H9 (cell line): ENCODE data around the gene CTNNA1. TPM values are rescaled to one million over a fixed set of nuclear protein-coding genes. Genes with fewer than 3 reads are reported as not detected.
A peak's percentile ranks its signal among the peaks of the same experiment; 100 is the strongest.

Experiments used
- DNase-seq: peaks from one replicate; pipeline ENCODE4 v3.0.0-alpha.2; 2017
- H2AFZ ChIP-seq: one replicate; pipeline ENCODE4 v1.6.1; 2013; ENCODE audit warnings: mild to moderate bottlenecking, low read length, control low read depth, moderate library complexity
- H2AK5ac ChIP-seq: 2 replicates; pipeline ENCODE4 v1.6.1; 2013; ENCODE audit warnings: low read length, control low read depth, mixed read lengths; ENCODE audit not compliant: insufficient read length
- H2BK120ac ChIP-seq: one replicate; pipeline ENCODE4 v1.6.1; 2013; ENCODE audit warnings: low read depth, mild to moderate bottlenecking, low read length, control low read depth, inconsistent platforms; ENCODE audit not compliant: poor library complexity, severe bottlenecking
- H2BK12ac ChIP-seq: 2 replicates; pipeline ENCODE4 v1.6.1; 2013; ENCODE audit warnings: low read length, control low read depth, mixed read lengths, low read depth; ENCODE audit not compliant: insufficient read length
- H2BK15ac ChIP-seq: 2 replicates; pipeline ENCODE4 v1.6.1; 2013; ENCODE audit warnings: low read depth, low read length, control low read depth
- H2BK20ac ChIP-seq: one replicate; pipeline ENCODE4 v1.6.1; 2013; ENCODE audit warnings: low read depth, mild to moderate bottlenecking, low read length, control low read depth, inconsistent platforms; ENCODE audit not compliant: poor library complexity, severe bottlenecking
- H2BK5ac ChIP-seq: 2 replicates; pipeline ENCODE4 v1.6.1; 2013; ENCODE audit warnings: low read length, control low read depth, mixed read lengths; ENCODE audit not compliant: insufficient read length
- H3K14ac ChIP-seq: 2 replicates; pipeline ENCODE4 v1.6.1; 2013; ENCODE audit warnings: low read length, control low read depth; ENCODE audit not compliant: insufficient read depth
- H3K18ac ChIP-seq: 2 replicates; pipeline ENCODE4 v1.6.1; 2013; ENCODE audit warnings: low read depth, mild to moderate bottlenecking, mixed read lengths, low read length, control low read depth; ENCODE audit not compliant: insufficient read length
- H3K23ac ChIP-seq: 2 replicates; pipeline ENCODE4 v1.6.1; 2013; ENCODE audit warnings: low read length, control low read depth, mixed read lengths, low read depth; ENCODE audit not compliant: insufficient read length
- H3K23me2 ChIP-seq: 2 replicates; pipeline ENCODE4 v1.6.1; 2013; ENCODE audit warnings: low read depth, mild to moderate bottlenecking, mixed read lengths, low read length, control low read depth; ENCODE audit not compliant: insufficient read length, poor library complexity, severe bottlenecking
- H3K27ac ChIP-seq: 2 replicates; pipeline ENCODE4 v1.5.1; 2013; ENCODE audit warnings: low read length, control low read depth, mixed read lengths, low read depth; ENCODE audit not compliant: insufficient read length
- H3K27me3 ChIP-seq: 2 replicates; pipeline ENCODE4 v1.6.1; 2013; ENCODE audit warnings: low read length, control low read depth, inconsistent platforms; ENCODE audit not compliant: insufficient read depth
- H3K4ac ChIP-seq: 2 replicates; pipeline ENCODE4 v1.6.1; 2013; ENCODE audit warnings: low read depth, mild to moderate bottlenecking, control low read depth, inconsistent platforms, low read length, moderate library complexity
- H3K4me1 ChIP-seq: 2 replicates; pipeline ENCODE4 v1.6.1; 2013; ENCODE audit warnings: low read length, control low read depth, inconsistent platforms; ENCODE audit not compliant: insufficient read depth
- H3K4me2 ChIP-seq: 2 replicates; pipeline ENCODE4 v1.6.1; 2013; ENCODE audit warnings: low read length, control low read depth, mixed read lengths; ENCODE audit not compliant: insufficient read length, insufficient read depth
- H3K56ac ChIP-seq: 2 replicates; pipeline ENCODE4 v1.6.1; 2013; ENCODE audit warnings: low read depth, mild to moderate bottlenecking, mixed read lengths, low read length, control low read depth; ENCODE audit not compliant: insufficient read length
- H3K79me1 ChIP-seq: 2 replicates; pipeline ENCODE4 v1.6.1; 2013; ENCODE audit warnings: low read depth, mild to moderate bottlenecking, moderate library complexity, low read length, control low read depth, inconsistent platforms; ENCODE audit not compliant: insufficient read depth, poor library complexity, severe bottlenecking
- H3K79me2 ChIP-seq: 2 replicates; pipeline ENCODE4 v1.6.1; 2013; ENCODE audit warnings: low read length, control low read depth, inconsistent platforms; ENCODE audit not compliant: insufficient read depth
- H3K9ac ChIP-seq: 2 replicates; pipeline ENCODE4 v1.6.1; 2013; ENCODE audit warnings: low read length, control low read depth, mixed read lengths; ENCODE audit not compliant: insufficient read length; ENCODE audit errors: extremely low read depth
- H3K9me3 ChIP-seq: one replicate; pipeline ENCODE4 v1.6.1; 2013; ENCODE audit warnings: low read depth, low read length, inconsistent platforms; ENCODE audit not compliant: control insufficient read depth
- H3T11ph ChIP-seq: one replicate; pipeline ENCODE4 v1.6.1; 2013; ENCODE audit warnings: mild to moderate bottlenecking, low read length, control low read depth, inconsistent platforms
- H4K20me1 ChIP-seq: one replicate; pipeline ENCODE4 v1.6.1; 2013; ENCODE audit not compliant: control insufficient read depth, insufficient read length, insufficient read depth
- H4K5ac ChIP-seq: 2 replicates; pipeline ENCODE4 v1.6.1; 2013; ENCODE audit warnings: low read depth, mild to moderate bottlenecking, mixed read lengths, low read length, control low read depth; ENCODE audit not compliant: insufficient read length
- H4K8ac ChIP-seq: replicated peaks from 2 replicates; pipeline ENCODE4 v1.6.1; 2013; ENCODE audit warnings: low read length, control low read depth, mixed read lengths, low read depth; ENCODE audit not compliant: insufficient read length
- H4K91ac ChIP-seq: 2 replicates; pipeline ENCODE4 v1.6.1; 2013; ENCODE audit warnings: low read depth, mild to moderate bottlenecking, moderate library complexity, mixed read lengths, low read length, control low read depth; ENCODE audit not compliant: insufficient read length
- H3K27ac Mint-ChIP-seq, 3 experiments: 2 replicates in 2 of 3; 3 replicates in 1 of 3; pipeline ENCODE4 v1.8.0; 2020 to 2021; ENCODE audit warnings: mixed read lengths in 3 of 3, mild to moderate bottlenecking in 1 of 3, moderate library complexity in 1 of 3
- H3K27me3 Mint-ChIP-seq: 2 replicates; pipeline ENCODE4 v1.8.0; 2021; ENCODE audit warnings: low read depth, mild to moderate bottlenecking, moderate library complexity, mixed read lengths
- H3K36me3 Mint-ChIP-seq, 3 experiments: 2 replicates in 2 of 3; 3 replicates in 1 of 3; pipeline ENCODE4 v1.8.0; 2020 to 2021; ENCODE audit warnings: low read depth in 3 of 3, mixed read lengths in 3 of 3; ENCODE audit not compliant: insufficient read depth in 1 of 3
- H3K4me1 Mint-ChIP-seq, 2 experiments: 2 replicates each; pipeline ENCODE4 v1.8.0; 2020; ENCODE audit warnings: mixed read lengths in 2 of 2
- H3K4me3 Mint-ChIP-seq, 2 experiments: 2 replicates in 1 of 2; 3 replicates in 1 of 2; pipeline ENCODE4 v1.8.0; 2020 to 2021; ENCODE audit warnings: mild to moderate bottlenecking in 2 of 2, mixed read lengths in 2 of 2, moderate library complexity in 1 of 2
- H3K9me3 Mint-ChIP-seq, 2 experiments: 2 replicates in 1 of 2; 3 replicates in 1 of 2; pipeline ENCODE4 v1.8.0; 2020; ENCODE audit warnings: mild to moderate bottlenecking in 2 of 2, mixed read lengths in 2 of 2, moderate library complexity in 1 of 2
- CTCF ChIP-seq: fragments of 200-600 bp; sonication (generic); conservative IDR thresholded peaks from 3 replicates; pipeline ENCODE4 v1.8.0; 2021; ENCODE audit warnings: antibody characterized with exemption, mild to moderate bottlenecking
- WGBS: extraction: QIAGEN DNeasy Blood & Tissue Kit; methylation state at CpG from one replicate; pipeline ENCODE4 v1.1.7; 2013; ENCODE audit warnings: missing lambda C conversion rate, low lambda C conversion rate, mixed read lengths; ENCODE audit not compliant: insufficient read length; ENCODE audit errors: extremely low coverage; 5-methylcytosine and 5-hydroxymethylcytosine counted together
- total RNA-seq: library from RNA; stranded (reverse); gene quantifications from 2 replicates; pipeline ENCODE4 v1.2.1, GENCODE V29; 2021

The CTNNA1 gene
- total RNA-seq, 1 experiment from 2014 or later = 354 TPM

GRCh38 chr5:138909734-138910133, 156.5 kb downstream of the CTNNA1 start:
- Histone ChIP-seq H4K8ac (no peak overlapping the region), H3K18ac (no peak overlapping the region), H2BK5ac (no peak overlapping the region), H3K79me1 (peaks cover 8% of the 10 kb centered on the region), H3K23me2 (no peaks in the 10 kb centered on the region), H3K4me1 (no peaks in the 10 kb centered on the region), H3K9me3 (no peaks in the 10 kb centered on the region), H3K4me2 (no peak overlapping the region), H2BK15ac (no peak overlapping the region), H2BK120ac (no peak overlapping the region), H2AK5ac (no peak overlapping the region), H3K56ac (no peak overlapping the region), H2AFZ (no peak overlapping the region), H3K27me3 (no peaks in the 10 kb centered on the region), H2BK20ac (no peak overlapping the region), H3K23ac (no peak overlapping the region), H3K4ac (no peak overlapping the region), H4K20me1 (no peaks in the 10 kb centered on the region), H4K91ac (no peak overlapping the region), H3K14ac (no peak overlapping the region), H4K5ac (no peak overlapping the region), H3T11ph (no peak overlapping the region), H3K79me2 (no peaks in the 10 kb centered on the region), H3K9ac (no peak overlapping the region), H2BK12ac (no peak overlapping the region), H3K27ac (no peak overlapping the region)
- no CpG with 5 or more reads among the region's 2 CpGs for WGBS
- no peaks in the 10 kb centered on the region for H3K27me3 Mint-ChIP-seq
- no peak for TF ChIP-seq CTCF
- no peak overlapping the region for H3K4me3 Mint-ChIP-seq
- no peak for DNase-seq
- H3K36me3 Mint-ChIP-seq = peaks cover 0 to 65% (median 54%) of the 10 kb centered on the region in 3 experiments; a peak in 6 of 7 replicates
- peaks cover 0 to 7% of the 10 kb centered on the region in 2 experiments; a peak in 1 of 4 replicates for H3K4me1 Mint-ChIP-seq
- no peaks in the 10 kb centered on the region for H3K9me3 Mint-ChIP-seq
- H3K27ac Mint-ChIP-seq = peak overlapping the region in 2 of 3 experiments; percentile 3 to 16; a peak in 3 of 7 replicates
